ENCODE results near the gene COMP. TPM values are rescaled to one million over a fixed set of nuclear protein-coding genes. Genes with fewer than 3 reads are reported as not detected.
"Not testable (repeated sequence)": the region's sequence is repeated elsewhere in the genome, so short reads cannot be mapped to it uniquely, and the experiment has no call there.

The COMP gene
- total RNA-seq, 3 donors from 2014 or later (not counting 1 experiment from before 2014, with no cell fraction given): not detected

DNA sequence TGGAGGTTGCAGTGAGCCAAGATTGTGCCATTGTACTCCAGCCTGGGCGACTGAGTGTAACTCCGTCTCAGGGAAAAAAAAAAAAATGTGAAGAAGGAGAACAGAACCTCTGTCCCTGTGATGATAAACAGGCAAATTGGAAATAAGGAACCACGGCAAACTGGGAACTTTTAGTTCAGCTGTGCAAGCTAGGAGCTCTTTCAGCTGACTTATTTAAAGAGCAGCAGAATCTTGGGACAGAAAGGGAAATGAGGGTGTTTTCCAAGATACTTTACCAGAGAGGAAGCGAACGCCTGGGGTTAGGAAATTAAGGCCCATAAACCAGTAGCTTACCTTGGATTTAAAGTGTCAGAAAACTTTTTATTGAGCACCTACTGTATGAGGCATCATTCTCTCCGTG is 37.7 kb upstream of the COMP start:
- Histone ChIP-seq H3K27me3 (ENCODE audit: control insufficient read depth, insufficient read depth, low read length) (no peaks in the 10 kb centered on the region), H3K4me3 (ENCODE audit: low read length) (no peak overlapping the region), H3K4me1 (ENCODE audit: control insufficient read depth, insufficient read depth, low read length) (peaks cover 19% of the 10 kb centered on the region), H3K27ac (ENCODE audit: low read length) (no peak overlapping the region), H3K36me3 (ENCODE audit: control insufficient read depth, insufficient read depth, low read length) (no peaks in the 10 kb centered on the region), H3K9me3 (ENCODE audit: control insufficient read depth, insufficient read depth, low read length) (peaks cover 9% of the 10 kb centered on the region)
- Mint-ChIP-seq H3K27me3 (ENCODE audit: low read depth in 2 of 2) (peaks cover 5 to 9% of the 10 kb centered on the region in 2 donors), H3K36me3 (no peaks in the 10 kb centered on the region), H3K9me3 (peaks cover 0 to 6% of the 10 kb centered on the region in 2 donors), H3K4me1 (peaks cover 12% of the 10 kb centered on the region in 2 donors), H3K27ac (no peak overlapping the region), H3K4me3 (no peak overlapping the region)
- ATAC-seq (no peak), DNase-seq (no peak)
- intact Hi-C loops (cut with micrococcal nuclease): no loop called here
- TF ChIP-seq, protein P1, sequence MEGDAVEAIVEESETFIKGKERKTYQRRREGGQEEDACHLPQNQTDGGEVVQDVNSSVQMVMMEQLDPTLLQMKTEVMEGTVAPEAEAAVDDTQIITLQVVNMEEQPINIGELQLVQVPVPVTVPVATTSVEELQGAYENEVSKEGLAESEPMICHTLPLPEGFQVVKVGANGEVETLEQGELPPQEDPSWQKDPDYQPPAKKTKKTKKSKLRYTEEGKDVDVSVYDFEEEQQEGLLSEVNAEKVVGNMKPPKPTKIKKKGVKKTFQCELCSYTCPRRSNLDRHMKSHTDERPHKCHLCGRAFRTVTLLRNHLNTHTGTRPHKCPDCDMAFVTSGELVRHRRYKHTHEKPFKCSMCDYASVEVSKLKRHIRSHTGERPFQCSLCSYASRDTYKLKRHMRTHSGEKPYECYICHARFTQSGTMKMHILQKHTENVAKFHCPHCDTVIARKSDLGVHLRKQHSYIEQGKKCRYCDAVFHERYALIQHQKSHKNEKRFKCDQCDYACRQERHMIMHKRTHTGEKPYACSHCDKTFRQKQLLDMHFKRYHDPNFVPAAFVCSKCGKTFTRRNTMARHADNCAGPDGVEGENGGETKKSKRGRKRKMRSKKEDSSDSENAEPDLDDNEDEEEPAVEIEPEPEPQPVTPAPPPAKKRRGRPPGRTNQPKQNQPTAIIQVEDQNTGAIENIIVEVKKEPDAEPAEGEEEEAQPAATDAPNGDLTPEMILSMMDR (IDR thresholded peaks at IDR 0.05): no peak
- WGBS (ENCODE audit: insufficient coverage): 69% methylated on average over 5 of the region's 6 CpGs

DNA sequence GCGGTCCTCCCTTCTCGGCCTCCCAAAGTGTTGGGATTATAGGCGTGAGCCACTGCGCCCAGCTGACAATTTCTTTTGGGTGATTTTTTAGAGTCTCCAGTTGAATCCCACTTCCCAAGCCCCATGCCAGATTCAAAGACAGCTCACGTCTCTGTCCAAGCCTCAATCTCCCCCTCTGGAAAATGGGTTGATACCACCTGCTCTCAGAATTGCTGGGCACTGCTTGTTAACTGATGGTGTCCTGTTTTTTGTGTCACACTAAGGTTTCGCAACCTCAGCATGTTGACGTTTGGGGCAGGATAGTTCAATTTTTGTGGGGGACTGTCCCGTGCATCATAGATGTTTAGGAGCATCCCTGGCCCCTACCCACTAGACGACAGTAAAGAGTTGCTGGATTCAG is 26.5 kb upstream of the COMP start:
- TF ChIP-seq, protein P1 (IDR thresholded peaks at IDR 0.05): no peak
- no peaks in the 10 kb centered on the region for H3K27me3 Mint-ChIP-seq (ENCODE audit: low read depth in 2 of 2)
- no peak for ATAC-seq
- Histone ChIP-seq H3K27ac (ENCODE audit: low read length) (no peak overlapping the region), H3K36me3 (ENCODE audit: control insufficient read depth, insufficient read depth, low read length) (no peaks in the 10 kb centered on the region), H3K27me3 (ENCODE audit: control insufficient read depth, insufficient read depth, low read length) (no peaks in the 10 kb centered on the region), H3K9me3 (ENCODE audit: control insufficient read depth, insufficient read depth, low read length) (no peaks in the 10 kb centered on the region), H3K4me1 (ENCODE audit: control insufficient read depth, insufficient read depth, low read length) (no peaks in the 10 kb centered on the region), H3K4me3 (ENCODE audit: low read length) (no peak overlapping the region)
- H3K27ac Mint-ChIP-seq: no peak overlapping the region
- no peaks in the 10 kb centered on the region for H3K36me3 Mint-ChIP-seq
- no peak for DNase-seq
- no peak overlapping the region for H3K4me3 Mint-ChIP-seq
- WGBS (ENCODE audit: insufficient coverage): 86% methylated on average over 9 of the region's 9 CpGs
- no peaks in the 10 kb centered on the region for H3K4me1 Mint-ChIP-seq
- intact Hi-C loops (cut with micrococcal nuclease): no loop called here
- no peaks in the 10 kb centered on the region for H3K9me3 Mint-ChIP-seq

DNA sequence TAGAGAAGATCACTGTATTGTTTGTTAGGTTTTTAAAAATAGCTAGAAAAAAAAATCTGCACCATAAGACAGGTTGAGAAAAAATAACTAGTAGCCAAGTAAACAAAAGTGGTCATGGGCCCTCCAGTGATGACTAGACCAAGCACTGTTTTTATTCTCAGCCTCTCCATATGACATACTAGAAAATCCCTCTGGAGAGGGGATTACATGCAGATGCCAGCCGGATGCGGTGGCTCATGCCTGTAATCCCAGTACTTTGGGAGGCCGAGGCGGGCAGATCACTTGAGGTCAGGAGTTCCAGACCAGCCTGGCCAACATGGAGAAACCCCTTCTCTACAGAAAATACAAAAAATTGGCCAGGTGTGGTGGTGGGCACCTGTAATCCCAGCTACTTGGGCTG is 25.5 kb upstream of the COMP start:
- H3K27me3 ChIP-seq (ENCODE audit: control insufficient read depth, insufficient read depth, low read length); H3K27ac Mint-ChIP-seq; H3K4me3 Mint-ChIP-seq; H3K36me3 ChIP-seq (ENCODE audit: control insufficient read depth, insufficient read depth, low read length); H3K4me3 ChIP-seq (ENCODE audit: low read length); H3K27me3 Mint-ChIP-seq (ENCODE audit: low read depth in 2 of 2); H3K27ac ChIP-seq (ENCODE audit: low read length); H3K4me1 Mint-ChIP-seq; ATAC-seq; H3K9me3 Mint-ChIP-seq; H3K4me1 ChIP-seq (ENCODE audit: control insufficient read depth, insufficient read depth, low read length); intact Hi-C loops (cut with micrococcal nuclease); H3K36me3 Mint-ChIP-seq; H3K9me3 ChIP-seq (ENCODE audit: control insufficient read depth, insufficient read depth, low read length); DNase-seq: not testable (repeated sequence)
- WGBS (ENCODE audit: insufficient coverage): 76% methylated on average over 4 of the region's 4 CpGs

DNA sequence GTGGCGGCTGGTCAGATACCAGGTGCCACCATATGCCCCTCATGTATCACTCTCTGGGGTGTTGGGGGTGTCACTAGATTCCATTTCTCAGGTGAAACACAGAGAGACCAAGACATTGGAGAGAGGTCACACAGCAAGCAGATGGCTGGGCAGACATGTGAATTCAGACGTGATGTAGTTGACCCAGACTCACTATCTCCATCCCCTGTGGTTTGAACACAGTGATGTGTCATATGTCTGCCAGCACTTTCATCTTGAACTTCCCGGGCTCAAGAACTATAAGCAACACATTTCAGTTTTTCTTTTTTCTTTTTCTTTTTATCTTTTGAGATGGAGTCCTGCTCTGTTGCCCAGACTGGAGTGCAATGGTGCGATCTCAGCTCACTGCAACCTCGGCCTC is 24.6 kb upstream of the COMP start:
- Mint-ChIP-seq H3K36me3 (no peaks in the 10 kb centered on the region), H3K4me3 (no peak overlapping the region), H3K27me3 (ENCODE audit: low read depth in 2 of 2) (no peaks in the 10 kb centered on the region), H3K9me3 (no peaks in the 10 kb centered on the region), H3K4me1 (no peaks in the 10 kb centered on the region), H3K27ac (no peak overlapping the region)
- intact Hi-C loops (cut with micrococcal nuclease): no loop called here
- H3K4me1 ChIP-seq (ENCODE audit: control insufficient read depth, insufficient read depth, low read length): no peaks in the 10 kb centered on the region
- H3K9me3 ChIP-seq (ENCODE audit: control insufficient read depth, insufficient read depth, low read length): no peaks in the 10 kb centered on the region
- H3K27ac ChIP-seq (ENCODE audit: low read length): no peak overlapping the region
- DNase-seq: no peak
- no peak for ATAC-seq
- 86% methylated on average over 5 of the region's 5 CpGs for WGBS (ENCODE audit: insufficient coverage)
- no peaks in the 10 kb centered on the region for H3K36me3 ChIP-seq (ENCODE audit: control insufficient read depth, insufficient read depth, low read length)
- H3K4me3 ChIP-seq (ENCODE audit: low read length): no peak overlapping the region
- H3K27me3 ChIP-seq (ENCODE audit: control insufficient read depth, insufficient read depth, low read length): no peaks in the 10 kb centered on the region
- TF ChIP-seq, protein P1 (IDR thresholded peaks at IDR 0.05): no peak

All from natural killer cell (primary cell).